ENCODE results near the gene LRRC31.

LRRC31 gene

DNA sequence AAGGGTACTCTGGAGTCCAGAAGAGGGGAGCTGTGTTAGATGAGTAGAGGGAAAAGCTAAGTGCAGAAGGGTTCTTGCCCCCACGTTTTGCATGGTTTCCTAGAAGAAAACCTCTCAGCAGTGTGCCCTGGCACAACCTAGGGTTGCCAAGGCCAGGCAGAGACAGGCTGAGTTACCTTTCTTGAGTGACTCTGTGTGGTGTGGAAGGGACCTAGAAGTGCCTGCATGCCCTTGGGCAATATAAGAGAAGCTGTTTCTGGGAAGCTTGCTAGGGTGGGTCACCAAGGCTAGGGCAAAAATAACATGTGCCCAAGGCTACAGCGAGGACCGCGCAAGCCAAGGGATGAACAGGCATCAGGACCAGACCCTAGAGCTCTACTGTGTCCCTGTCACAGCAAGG, 38.2 kb upstream of the LRRC31 start:
- no peak overlapping the region for H3K4me2 ChIP-seq
- no peak overlapping the region for H3K4me3 ChIP-seq (IDR thresholded peaks at IDR 0.05; ENCODE audit: insufficient read depth, low read depth, low read length)
- H4K20me1 ChIP-seq (ENCODE audit: insufficient read depth), result no peaks in the 10 kb centered on the region
- TF ChIP-seq, protein P1, sequence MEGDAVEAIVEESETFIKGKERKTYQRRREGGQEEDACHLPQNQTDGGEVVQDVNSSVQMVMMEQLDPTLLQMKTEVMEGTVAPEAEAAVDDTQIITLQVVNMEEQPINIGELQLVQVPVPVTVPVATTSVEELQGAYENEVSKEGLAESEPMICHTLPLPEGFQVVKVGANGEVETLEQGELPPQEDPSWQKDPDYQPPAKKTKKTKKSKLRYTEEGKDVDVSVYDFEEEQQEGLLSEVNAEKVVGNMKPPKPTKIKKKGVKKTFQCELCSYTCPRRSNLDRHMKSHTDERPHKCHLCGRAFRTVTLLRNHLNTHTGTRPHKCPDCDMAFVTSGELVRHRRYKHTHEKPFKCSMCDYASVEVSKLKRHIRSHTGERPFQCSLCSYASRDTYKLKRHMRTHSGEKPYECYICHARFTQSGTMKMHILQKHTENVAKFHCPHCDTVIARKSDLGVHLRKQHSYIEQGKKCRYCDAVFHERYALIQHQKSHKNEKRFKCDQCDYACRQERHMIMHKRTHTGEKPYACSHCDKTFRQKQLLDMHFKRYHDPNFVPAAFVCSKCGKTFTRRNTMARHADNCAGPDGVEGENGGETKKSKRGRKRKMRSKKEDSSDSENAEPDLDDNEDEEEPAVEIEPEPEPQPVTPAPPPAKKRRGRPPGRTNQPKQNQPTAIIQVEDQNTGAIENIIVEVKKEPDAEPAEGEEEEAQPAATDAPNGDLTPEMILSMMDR (conservative IDR thresholded peaks at IDR 0.05; ENCODE audit: low read depth, low read length), result no peak
- H3K9ac ChIP-seq, result no peak overlapping the region
- no peak overlapping the region for H2AFZ ChIP-seq (ENCODE audit: low read depth)
- H3K27ac ChIP-seq, result no peak overlapping the region
- no peaks in the 10 kb centered on the region for H3K27me3 ChIP-seq (ENCODE audit: insufficient read depth, low read depth)
- no peaks in the 10 kb centered on the region for H3K4me1 ChIP-seq (ENCODE audit: low read depth, poor library complexity, severe bottlenecking)
- no peaks in the 10 kb centered on the region for H3K79me2 ChIP-seq (ENCODE audit: insufficient read depth, low read depth)
- no peaks in the 10 kb centered on the region for H3K36me3 ChIP-seq (ENCODE audit: insufficient read depth)

DNA sequence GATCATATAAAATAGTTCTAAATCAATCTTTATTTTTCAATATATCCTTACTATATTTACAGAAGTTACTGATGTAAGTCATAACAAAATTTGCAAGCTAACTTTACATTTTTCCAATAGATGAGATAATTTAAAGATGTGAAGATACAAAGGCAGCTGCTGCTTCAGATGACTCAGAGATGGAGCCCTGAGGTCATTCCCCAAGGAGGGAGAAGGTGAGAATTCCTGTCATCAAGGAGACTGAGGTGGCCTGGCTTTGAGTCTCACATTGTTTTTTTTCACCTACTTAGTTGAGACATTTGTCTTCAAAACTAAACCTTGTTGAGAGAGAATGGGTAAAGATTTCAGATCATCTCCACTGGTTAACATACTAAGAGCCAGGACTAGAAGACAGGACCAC, 37.7 kb upstream of the LRRC31 start:
- no peaks in the 10 kb centered on the region for H3K27me3 ChIP-seq (ENCODE audit: insufficient read depth, low read depth)
- no peaks in the 10 kb centered on the region for H3K79me2 ChIP-seq (ENCODE audit: insufficient read depth, low read depth)
- no peak overlapping the region for H3K27ac ChIP-seq
- H3K4me2 ChIP-seq, result no peak overlapping the region
- TF ChIP-seq, protein P1 (conservative IDR thresholded peaks at IDR 0.05; ENCODE audit: low read depth, low read length), result no peak
- no peak overlapping the region for H3K4me3 ChIP-seq (IDR thresholded peaks at IDR 0.05; ENCODE audit: insufficient read depth, low read depth, low read length)
- no peak overlapping the region for H3K9ac ChIP-seq
- no peaks in the 10 kb centered on the region for H3K36me3 ChIP-seq (ENCODE audit: insufficient read depth)
- H2AFZ ChIP-seq (ENCODE audit: low read depth), result no peak overlapping the region
- H4K20me1 ChIP-seq (ENCODE audit: insufficient read depth), result no peaks in the 10 kb centered on the region
- H3K4me1 ChIP-seq (ENCODE audit: low read depth, poor library complexity, severe bottlenecking), result no peaks in the 10 kb centered on the region

DNA sequence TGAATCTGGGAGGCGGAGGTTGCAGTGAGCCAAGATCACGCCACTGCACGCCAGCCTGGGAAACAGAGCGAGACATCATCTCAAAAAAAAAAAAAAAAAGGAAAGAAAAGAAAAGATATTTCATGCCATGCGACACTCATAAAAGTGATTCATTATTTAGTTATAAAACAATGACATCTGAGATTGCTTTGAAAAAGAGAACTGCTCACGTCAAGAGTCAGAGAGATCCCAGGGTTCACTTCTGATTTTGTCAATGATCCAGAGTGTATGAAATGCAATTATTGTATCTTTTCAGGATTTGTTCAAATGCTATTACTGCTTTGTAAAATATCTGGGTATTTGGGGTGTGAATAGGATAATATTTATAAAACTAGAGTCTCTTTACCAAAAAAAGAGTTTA, 35.7 kb upstream of the LRRC31 start:
- TF ChIP-seq, protein P1 (conservative IDR thresholded peaks at IDR 0.05; ENCODE audit: low read depth, low read length), result no peak
- Histone ChIP-seq H2AFZ (ENCODE audit: low read depth) (no peak overlapping the region), H3K4me2 (no peak overlapping the region), H3K4me1 (ENCODE audit: low read depth, poor library complexity, severe bottlenecking) (no peaks in the 10 kb centered on the region), H3K36me3 (ENCODE audit: insufficient read depth) (no peaks in the 10 kb centered on the region), H3K79me2 (ENCODE audit: insufficient read depth, low read depth) (no peaks in the 10 kb centered on the region), H4K20me1 (ENCODE audit: insufficient read depth) (no peaks in the 10 kb centered on the region), H3K4me3 (IDR thresholded peaks at IDR 0.05; ENCODE audit: insufficient read depth, low read depth, low read length) (no peak overlapping the region), H3K27me3 (ENCODE audit: insufficient read depth, low read depth) (no peaks in the 10 kb centered on the region), H3K9ac (no peak overlapping the region), H3K27ac (no peak overlapping the region)

DNA sequence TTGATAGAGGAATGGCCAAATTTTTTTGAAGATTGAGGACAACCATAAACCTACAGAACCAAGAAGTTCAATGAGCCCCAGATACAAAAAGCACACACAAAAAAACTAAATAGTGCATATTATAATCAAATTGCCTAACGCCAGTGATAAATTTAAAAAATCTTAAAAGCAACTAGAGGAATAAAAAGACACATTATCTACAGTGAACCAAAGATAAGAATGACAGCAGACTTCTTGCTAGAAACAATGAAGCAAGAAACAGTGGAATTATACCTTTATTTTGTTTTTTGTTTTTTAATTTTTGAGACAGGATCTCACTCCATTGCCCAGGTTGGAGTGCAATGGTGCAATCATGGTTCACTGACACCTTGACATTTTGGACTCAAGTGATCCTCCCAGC, 31.7 kb upstream of the LRRC31 start:
- H3K27ac ChIP-seq, result no peak overlapping the region
- H3K79me2 ChIP-seq (ENCODE audit: insufficient read depth, low read depth), result no peaks in the 10 kb centered on the region
- no peak overlapping the region for H3K9ac ChIP-seq
- H3K4me1 ChIP-seq (ENCODE audit: low read depth, poor library complexity, severe bottlenecking), result no peaks in the 10 kb centered on the region
- H3K4me2 ChIP-seq, result no peak overlapping the region
- H3K27me3 ChIP-seq (ENCODE audit: insufficient read depth, low read depth), result no peaks in the 10 kb centered on the region
- no peaks in the 10 kb centered on the region for H4K20me1 ChIP-seq (ENCODE audit: insufficient read depth)
- no peaks in the 10 kb centered on the region for H3K36me3 ChIP-seq (ENCODE audit: insufficient read depth)
- TF ChIP-seq, protein P1 (conservative IDR thresholded peaks at IDR 0.05; ENCODE audit: low read depth, low read length), result no peak
- no peak overlapping the region for H2AFZ ChIP-seq (ENCODE audit: low read depth)
- no peak overlapping the region for H3K4me3 ChIP-seq (IDR thresholded peaks at IDR 0.05; ENCODE audit: insufficient read depth, low read depth, low read length)

DNA sequence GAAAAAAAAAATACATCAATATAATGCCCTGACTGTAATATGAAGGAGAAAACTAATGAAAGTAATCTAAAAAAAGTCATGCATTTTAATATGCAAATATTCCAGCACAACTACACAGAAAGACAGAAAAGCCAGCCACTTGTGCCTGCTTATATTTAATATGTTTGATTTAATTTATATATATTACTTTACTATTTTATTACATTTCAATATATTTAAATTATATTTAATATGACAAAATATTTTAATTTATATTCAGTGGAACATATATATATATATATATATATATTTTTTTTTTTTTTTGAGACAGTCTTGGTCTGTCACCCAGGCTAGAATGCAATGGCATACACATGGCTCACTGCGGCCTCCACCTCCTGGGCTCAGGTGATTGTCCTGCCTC, 27.5 kb upstream of the LRRC31 start:
- H4K20me1 ChIP-seq (ENCODE audit: insufficient read depth), result no peaks in the 10 kb centered on the region
- no peak overlapping the region for H3K9ac ChIP-seq
- H3K4me3 ChIP-seq (IDR thresholded peaks at IDR 0.05; ENCODE audit: insufficient read depth, low read depth, low read length), result no peak overlapping the region
- no peak overlapping the region for H3K27ac ChIP-seq
- TF ChIP-seq, protein P1 (conservative IDR thresholded peaks at IDR 0.05; ENCODE audit: low read depth, low read length), result no peak
- H3K79me2 ChIP-seq (ENCODE audit: insufficient read depth, low read depth), result no peaks in the 10 kb centered on the region
- no peaks in the 10 kb centered on the region for H3K4me1 ChIP-seq (ENCODE audit: low read depth, poor library complexity, severe bottlenecking)
- H3K36me3 ChIP-seq (ENCODE audit: insufficient read depth), result no peaks in the 10 kb centered on the region
- H2AFZ ChIP-seq (ENCODE audit: low read depth), result no peak overlapping the region
- no peaks in the 10 kb centered on the region for H3K27me3 ChIP-seq (ENCODE audit: insufficient read depth, low read depth)
- no peak overlapping the region for H3K4me2 ChIP-seq

All from KMS-11 (cell line).